ENCODE data around the gene MTHFSD.

MTHFSD gene

DNA sequence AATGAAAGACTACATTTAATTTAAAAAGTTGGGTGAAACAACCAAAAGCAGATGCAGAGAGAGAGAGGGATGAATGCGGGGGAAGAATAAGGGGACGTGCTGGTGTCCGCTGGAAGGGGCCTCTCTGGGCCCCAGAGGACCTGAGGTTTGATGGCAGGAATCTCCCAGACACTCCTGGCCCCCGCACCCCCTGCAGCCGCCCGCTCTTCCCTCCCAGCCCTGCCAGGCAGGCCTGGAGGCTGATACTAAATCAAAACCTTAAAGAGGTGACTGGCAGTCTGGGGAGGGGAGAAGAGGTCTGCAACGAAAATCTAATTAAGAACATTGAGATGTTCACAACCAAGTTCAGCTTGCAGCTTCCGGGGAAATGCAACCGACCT lies 25.7 kb upstream of the MTHFSD start:
- ATAC-seq: no peak
- TF ChIP-seq OSR1 (CRISPR knock-in tag; IDR thresholded peaks at IDR 0.05): no peak
- no peak for TF ChIP-seq CREB5 (CRISPR knock-in tag; IDR thresholded peaks at IDR 0.05; ENCODE audit: low read depth)
- no peak for TF ChIP-seq CSDC2 (CRISPR knock-in tag; IDR thresholded peaks at IDR 0.05)
- TF ChIP-seq, protein P1, sequence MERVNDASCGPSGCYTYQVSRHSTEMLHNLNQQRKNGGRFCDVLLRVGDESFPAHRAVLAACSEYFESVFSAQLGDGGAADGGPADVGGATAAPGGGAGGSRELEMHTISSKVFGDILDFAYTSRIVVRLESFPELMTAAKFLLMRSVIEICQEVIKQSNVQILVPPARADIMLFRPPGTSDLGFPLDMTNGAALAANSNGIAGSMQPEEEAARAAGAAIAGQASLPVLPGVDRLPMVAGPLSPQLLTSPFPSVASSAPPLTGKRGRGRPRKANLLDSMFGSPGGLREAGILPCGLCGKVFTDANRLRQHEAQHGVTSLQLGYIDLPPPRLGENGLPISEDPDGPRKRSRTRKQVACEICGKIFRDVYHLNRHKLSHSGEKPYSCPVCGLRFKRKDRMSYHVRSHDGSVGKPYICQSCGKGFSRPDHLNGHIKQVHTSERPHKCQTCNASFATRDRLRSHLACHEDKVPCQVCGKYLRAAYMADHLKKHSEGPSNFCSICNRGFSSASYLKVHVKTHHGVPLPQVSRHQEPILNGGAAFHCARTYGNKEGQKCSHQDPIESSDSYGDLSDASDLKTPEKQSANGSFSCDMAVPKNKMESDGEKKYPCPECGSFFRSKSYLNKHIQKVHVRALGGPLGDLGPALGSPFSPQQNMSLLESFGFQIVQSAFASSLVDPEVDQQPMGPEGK (CRISPR knock-in tag; IDR thresholded peaks at IDR 0.05; ENCODE audit: borderline replicate concordance): no peak
- no peak for TF ChIP-seq TOX (CRISPR knock-in tag; IDR thresholded peaks at IDR 0.05; ENCODE audit: borderline replicate concordance)
- no peak for TF ChIP-seq TSHZ2 (CRISPR knock-in tag; IDR thresholded peaks at IDR 0.05)
- TF ChIP-seq ZNF70 (CRISPR knock-in tag; IDR thresholded peaks at IDR 0.05): no peak
- TF ChIP-seq ARNTL (CRISPR knock-in tag; IDR thresholded peaks at IDR 0.05; ENCODE audit: borderline replicate concordance, low read depth): no peak
- no peak for TF ChIP-seq PPARA (CRISPR knock-in tag; IDR thresholded peaks at IDR 0.05; ENCODE audit: borderline replicate concordance)
- TF ChIP-seq ZFP3 (CRISPR knock-in tag; IDR thresholded peaks at IDR 0.05): no peak
- no peak for TF ChIP-seq ESRRG (CRISPR knock-in tag; IDR thresholded peaks at IDR 0.05)
- no peak for TF ChIP-seq ISL1 (CRISPR knock-in tag; IDR thresholded peaks at IDR 0.05)
- TF ChIP-seq ZNF8 (CRISPR knock-in tag; IDR thresholded peaks at IDR 0.05): no peak
- TF ChIP-seq BACH2 (CRISPR knock-in tag; IDR thresholded peaks at IDR 0.05; ENCODE audit: borderline replicate concordance): no peak

- TF ChIP-seq ESRRG (CRISPR knock-in tag; IDR thresholded peaks at IDR 0.05): no peak
- TF ChIP-seq ZC3H10 (CRISPR knock-in tag; IDR thresholded peaks at IDR 0.05): no peak
- no peak for TF ChIP-seq ISL1 (CRISPR knock-in tag; IDR thresholded peaks at IDR 0.05)
- no peak for TF ChIP-seq TSHZ2 (CRISPR knock-in tag; IDR thresholded peaks at IDR 0.05)
- TF ChIP-seq ZFP30 (CRISPR knock-in tag; IDR thresholded peaks at IDR 0.05): no peak
- TF ChIP-seq, protein P1 (CRISPR knock-in tag; IDR thresholded peaks at IDR 0.05; ENCODE audit: borderline replicate concordance): no peak
- TF ChIP-seq TOX (CRISPR knock-in tag; IDR thresholded peaks at IDR 0.05; ENCODE audit: borderline replicate concordance): no peak
- no peak for TF ChIP-seq GLIS3 (CRISPR knock-in tag; IDR thresholded peaks at IDR 0.05)
- TF ChIP-seq ARNTL (CRISPR knock-in tag; IDR thresholded peaks at IDR 0.05; ENCODE audit: borderline replicate concordance, low read depth): no peak
- no peak for TF ChIP-seq ZFP3 (CRISPR knock-in tag; IDR thresholded peaks at IDR 0.05)
- TF ChIP-seq RARB (CRISPR knock-in tag; IDR thresholded peaks at IDR 0.05): no peak
- TF ChIP-seq BACH2 (CRISPR knock-in tag; IDR thresholded peaks at IDR 0.05; ENCODE audit: borderline replicate concordance): no peak
- no peak for TF ChIP-seq CREB5 (CRISPR knock-in tag; IDR thresholded peaks at IDR 0.05; ENCODE audit: low read depth)
- TF ChIP-seq OSR1 (CRISPR knock-in tag; IDR thresholded peaks at IDR 0.05): no peak
- TF ChIP-seq ZNF70 (CRISPR knock-in tag; IDR thresholded peaks at IDR 0.05): no peak
- TF ChIP-seq, protein P2, sequence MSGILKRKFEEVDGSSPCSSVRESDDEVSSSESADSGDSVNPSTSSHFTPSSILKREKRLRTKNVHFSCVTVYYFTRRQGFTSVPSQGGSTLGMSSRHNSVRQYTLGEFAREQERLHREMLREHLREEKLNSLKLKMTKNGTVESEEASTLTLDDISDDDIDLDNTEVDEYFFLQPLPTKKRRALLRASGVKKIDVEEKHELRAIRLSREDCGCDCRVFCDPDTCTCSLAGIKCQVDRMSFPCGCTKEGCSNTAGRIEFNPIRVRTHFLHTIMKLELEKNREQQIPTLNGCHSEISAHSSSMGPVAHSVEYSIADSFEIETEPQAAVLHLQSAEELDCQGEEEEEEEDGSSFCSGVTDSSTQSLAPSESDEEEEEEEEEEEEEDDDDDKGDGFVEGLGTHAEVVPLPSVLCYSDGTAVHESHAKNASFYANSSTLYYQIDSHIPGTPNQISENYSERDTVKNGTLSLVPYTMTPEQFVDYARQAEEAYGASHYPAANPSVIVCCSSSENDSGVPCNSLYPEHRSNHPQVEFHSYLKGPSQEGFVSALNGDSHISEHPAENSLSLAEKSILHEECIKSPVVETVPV (CRISPR knock-in tag; IDR thresholded peaks at IDR 0.05): no peak
- no peak for ATAC-seq
Measured at GRCh38 chr16:86580063-86580790, 25.2 kb upstream of the MTHFSD start.
